Common myeloid progenitor, CD34-positive (primary cell): ENCODE data around the gene AP1G2.

Source experiments
- CTCF ChIA-PET: fragments of 350-600 bp; sonication (Branson Sonifier 250); formaldehyde crosslinking; loops from one replicate; lab custom pipeline; 2021; ENCODE audit warnings: antibody characterized with exemption; lab: Charles Lee
- POLR2A ChIA-PET: fragments of 350-600 bp; sonication (Branson Sonifier 250); formaldehyde crosslinking; loops from one replicate; lab custom pipeline; 2021; ENCODE audit warnings: antibody characterized with exemption; lab: Charles Lee
- DNase-seq, 3 donors: peaks; one replicate each; pipeline versions ENCODE4 v3.0.0 to v3.0.0-alpha.2; 2013
- H3K27ac ChIP-seq, 2 experiments: 1 replicate in 1 of 2; 2 replicates in 1 of 2; pipeline ENCODE4 v1.7.0; 2013; ENCODE audit warnings: inconsistent platforms in 2 of 2, low read length in 2 of 2, mild to moderate bottlenecking in 2 of 2, low read depth in 1 of 2, moderate library complexity in 1 of 2; ENCODE audit not compliant: severe bottlenecking in 2 of 2, insufficient read depth in 1 of 2, poor library complexity in 1 of 2
- H3K27me3 ChIP-seq, 5 experiments: replicated peaks in 2 of 5; 1 replicate in 3 of 5; 2 replicates in 2 of 5; pipeline versions ENCODE4 v1.6.1 to v1.7.0; 2013; ENCODE audit warnings: low read length in 4 of 5, mild to moderate bottlenecking in 2 of 5, moderate library complexity in 2 of 5, inconsistent platforms in 1 of 5; ENCODE audit not compliant: insufficient read depth in 5 of 5, control insufficient read depth in 4 of 5
- H3K36me3 ChIP-seq, 4 experiments: 1 replicate in 2 of 4; 2 replicates in 2 of 4; pipeline versions ENCODE4 v1.6.1 to v1.7.0; 2013; ENCODE audit warnings: low read length in 3 of 4, control low read depth in 1 of 4, mild to moderate bottlenecking in 1 of 4; ENCODE audit not compliant: control insufficient read depth in 4 of 4, insufficient read depth in 4 of 4
- H3K4me1 ChIP-seq, 4 experiments: 1 replicate in 3 of 4; 2 replicates in 1 of 4; pipeline versions ENCODE4 v1.6.1 to v1.7.1; 2013; ENCODE audit warnings: low read length in 3 of 4, mild to moderate bottlenecking in 3 of 4, control low read depth in 1 of 4, inconsistent platforms in 1 of 4, moderate library complexity in 1 of 4; ENCODE audit not compliant: control insufficient read depth in 4 of 4, insufficient read depth in 4 of 4; ENCODE audit errors: control extremely low read depth in 1 of 4
- H3K4me3 ChIP-seq, 7 experiments: 1 replicate in 4 of 7; 2 replicates in 3 of 7; pipeline versions ENCODE4 v1.5.1 to v1.7.0; 2013; ENCODE audit warnings: mild to moderate bottlenecking in 7 of 7, low read length in 6 of 7, moderate library complexity in 6 of 7, inconsistent platforms in 2 of 7, low read depth in 2 of 7, control low read depth in 1 of 7; ENCODE audit not compliant: insufficient read depth in 4 of 7, control insufficient read depth in 1 of 7; ENCODE audit errors: extremely low read depth in 1 of 7
- H3K9me3 ChIP-seq, 5 experiments: 1 replicate in 4 of 5; 2 replicates in 1 of 5; pipeline versions ENCODE4 v1.6.1 to v1.7.1; 2013; ENCODE audit warnings: low read length in 4 of 5, mild to moderate bottlenecking in 2 of 5, inconsistent platforms in 1 of 5, low read depth in 1 of 5, moderate library complexity in 1 of 5; ENCODE audit not compliant: control insufficient read depth in 4 of 5, insufficient read depth in 2 of 5; ENCODE audit errors: control extremely low read depth in 1 of 5
- WGBS: methylation state at CpG from one replicate; pipeline ENCODE4 v1.1.5; 2013; ENCODE audit not compliant: insufficient coverage; 5-methylcytosine and 5-hydroxymethylcytosine counted together

The AP1G2 gene

DNA sequence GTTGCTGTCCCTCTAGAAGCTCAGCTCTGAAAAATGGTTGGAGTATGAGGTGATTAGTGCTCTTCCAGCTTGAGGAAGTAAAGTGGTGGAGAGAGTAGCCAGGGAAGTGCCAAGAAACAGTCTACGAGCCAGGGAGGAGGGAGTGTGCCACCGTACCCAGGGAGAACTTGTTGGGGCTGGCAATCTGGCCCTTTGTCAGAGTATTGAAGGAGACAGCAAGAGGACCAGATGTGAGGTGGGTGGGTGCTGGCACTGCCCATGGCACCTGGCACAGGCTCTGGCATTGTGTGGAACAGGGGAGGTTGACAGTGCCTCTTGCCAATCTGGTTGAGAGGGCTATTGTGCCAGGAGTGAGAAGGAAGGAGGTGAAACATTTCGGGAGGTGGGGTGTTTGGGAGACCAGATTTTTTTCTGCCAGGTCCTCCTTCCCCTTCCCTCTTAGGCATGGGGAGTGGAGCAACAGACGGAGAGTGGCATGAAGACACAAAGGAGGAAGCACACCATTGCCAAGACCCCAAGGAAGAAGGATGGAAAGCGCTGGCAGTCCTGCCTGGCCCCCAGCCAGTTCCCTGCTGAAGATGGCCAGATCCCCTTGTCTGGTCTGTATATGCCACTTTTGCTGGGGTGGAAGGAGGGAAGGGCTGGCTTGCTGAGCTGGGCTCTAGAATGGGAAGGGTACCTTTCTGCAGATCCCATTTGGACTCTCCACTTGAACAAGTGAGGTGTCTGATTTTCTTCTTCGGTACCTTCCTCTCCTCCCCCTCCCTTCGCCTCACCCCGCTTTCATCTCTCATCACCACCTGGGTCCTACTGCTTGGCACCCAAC is 53.6 kb downstream of the AP1G2 start:
- H3K9me3 ChIP-seq = no peaks in the 10 kb centered on the region
- no peak overlapping the region for H3K27ac ChIP-seq
- CTCF ChIA-PET = interaction anchor here (0.6 to 1.0 kb wide), 3 partner anchors 27 to 46 kb away, joined by 3 read pairs; no protein-coding TSS in a partner anchor
- H3K4me1 ChIP-seq = peaks cover 0 to 5% (median 3%) of the 10 kb centered on the region in 4 experiments
- H3K4me3 ChIP-seq = no peak overlapping the region
- DNase-seq = no peak
- no peaks in the 10 kb centered on the region for H3K36me3 ChIP-seq
- 98% methylated on average over 7 of the region's 8 CpGs for WGBS
- POLR2A ChIA-PET = no interaction called here
- no peaks in the 10 kb centered on the region for H3K27me3 ChIP-seq

- no peak for DNase-seq
- WGBS = over 99% methylated on average over 17 of the region's 25 CpGs
- Histone ChIP-seq H3K9me3 (no peaks in the 10 kb centered on the region), H3K4me3 (no peak overlapping the region), H3K27ac (no peak overlapping the region), H3K36me3 (no peaks in the 10 kb centered on the region), H3K4me1 (peaks cover 0 to 5% (median 3%) of the 10 kb centered on the region in 4 experiments), H3K27me3 (no peaks in the 10 kb centered on the region)
- CTCF ChIA-PET = interaction anchor here (0.6 to 1.3 kb wide), 2 partner anchors 35 to 47 kb away, joined by 3 read pairs; no protein-coding TSS in a partner anchor
- POLR2A ChIA-PET = no interaction called here
Observed at GRCh38 chr14:23513005-23513817, 54.4 kb downstream of the AP1G2 start.

- H3K27ac ChIP-seq = no peak overlapping the region
- H3K4me3 ChIP-seq = peak overlapping the region in 4 of 7 experiments; percentile 6 to 62 (median 37)
- CTCF ChIA-PET = interaction anchor here (0.7 to 1.3 kb wide), 3 partner anchors 9 to 34 kb away, joined by 3 read pairs; no protein-coding TSS in a partner anchor
- H3K9me3 ChIP-seq = no peaks in the 10 kb centered on the region
- H3K27me3 ChIP-seq = no peaks in the 10 kb centered on the region
- 50% methylated on average over 1 of the region's 13 CpGs for WGBS
- POLR2A ChIA-PET = no interaction called here
- peaks cover 0 to 5% (median 3%) of the 10 kb centered on the region in 4 experiments for H3K4me1 ChIP-seq
- peak; percentile 11 to 57 (median 52) for DNase-seq
- peaks cover 0 to 3% (median 0%) of the 10 kb centered on the region in 4 experiments for H3K36me3 ChIP-seq
Observed at GRCh38 chr14:23512156-23512555, 55.4 kb downstream of the AP1G2 start.
